Gastroesophageal sphincter (tissue), 3 donors: Measurements from ENCODE around the gene C9orf85.

ENCODE experiments used
- EP300 ChIP-seq: sonication (generic); formaldehyde crosslinking; IDR thresholded peaks from one replicate; pipeline ENCODE4 v1.6.1; 2017; ENCODE audit warnings: antibody characterized with exemption, mild to moderate bottlenecking
- POLR2A ChIP-seq, 2 donors: fragments of 450-650 bp; IDR thresholded peaks; one replicate each; pipeline ENCODE4 v1.6.1; 2017; ENCODE audit warnings: antibody characterized with exemption in 2 of 2, mild to moderate bottlenecking in 2 of 2, moderate library complexity in 1 of 2
- POLR2AphosphoS5 ChIP-seq: sonication (generic); formaldehyde crosslinking; IDR thresholded peaks from one replicate; pipeline ENCODE4 v1.6.1; 2017; ENCODE audit warnings: antibody characterized with exemption
- TF ChIP-seq, protein P1 (sequence below), 4 experiments: fragments of 200-600 bp in 2 of 4; fragments of 450-650 bp in 2 of 4; sonication (generic) in 1 of 4; IDR thresholded peaks; one replicate each; pipeline ENCODE4 v1.5.1; 2017 to 2019; ENCODE audit warnings: antibody characterized with exemption in 4 of 4, mild to moderate bottlenecking in 2 of 4, moderate library complexity in 2 of 4

GRCh38 chr9:71876829-71877228, 34.6 kb upstream of the C9orf85 start:
- TF ChIP-seq, protein P1, sequence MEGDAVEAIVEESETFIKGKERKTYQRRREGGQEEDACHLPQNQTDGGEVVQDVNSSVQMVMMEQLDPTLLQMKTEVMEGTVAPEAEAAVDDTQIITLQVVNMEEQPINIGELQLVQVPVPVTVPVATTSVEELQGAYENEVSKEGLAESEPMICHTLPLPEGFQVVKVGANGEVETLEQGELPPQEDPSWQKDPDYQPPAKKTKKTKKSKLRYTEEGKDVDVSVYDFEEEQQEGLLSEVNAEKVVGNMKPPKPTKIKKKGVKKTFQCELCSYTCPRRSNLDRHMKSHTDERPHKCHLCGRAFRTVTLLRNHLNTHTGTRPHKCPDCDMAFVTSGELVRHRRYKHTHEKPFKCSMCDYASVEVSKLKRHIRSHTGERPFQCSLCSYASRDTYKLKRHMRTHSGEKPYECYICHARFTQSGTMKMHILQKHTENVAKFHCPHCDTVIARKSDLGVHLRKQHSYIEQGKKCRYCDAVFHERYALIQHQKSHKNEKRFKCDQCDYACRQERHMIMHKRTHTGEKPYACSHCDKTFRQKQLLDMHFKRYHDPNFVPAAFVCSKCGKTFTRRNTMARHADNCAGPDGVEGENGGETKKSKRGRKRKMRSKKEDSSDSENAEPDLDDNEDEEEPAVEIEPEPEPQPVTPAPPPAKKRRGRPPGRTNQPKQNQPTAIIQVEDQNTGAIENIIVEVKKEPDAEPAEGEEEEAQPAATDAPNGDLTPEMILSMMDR (IDR thresholded peaks at IDR 0.05) = no peak
- TF ChIP-seq POLR2AphosphoS5 (no peak), POLR2A (IDR thresholded peaks at IDR 0.05) (no peak), EP300 (no peak)
